ENCODE results near the gene TBCE.

TBCE gene

DNA sequence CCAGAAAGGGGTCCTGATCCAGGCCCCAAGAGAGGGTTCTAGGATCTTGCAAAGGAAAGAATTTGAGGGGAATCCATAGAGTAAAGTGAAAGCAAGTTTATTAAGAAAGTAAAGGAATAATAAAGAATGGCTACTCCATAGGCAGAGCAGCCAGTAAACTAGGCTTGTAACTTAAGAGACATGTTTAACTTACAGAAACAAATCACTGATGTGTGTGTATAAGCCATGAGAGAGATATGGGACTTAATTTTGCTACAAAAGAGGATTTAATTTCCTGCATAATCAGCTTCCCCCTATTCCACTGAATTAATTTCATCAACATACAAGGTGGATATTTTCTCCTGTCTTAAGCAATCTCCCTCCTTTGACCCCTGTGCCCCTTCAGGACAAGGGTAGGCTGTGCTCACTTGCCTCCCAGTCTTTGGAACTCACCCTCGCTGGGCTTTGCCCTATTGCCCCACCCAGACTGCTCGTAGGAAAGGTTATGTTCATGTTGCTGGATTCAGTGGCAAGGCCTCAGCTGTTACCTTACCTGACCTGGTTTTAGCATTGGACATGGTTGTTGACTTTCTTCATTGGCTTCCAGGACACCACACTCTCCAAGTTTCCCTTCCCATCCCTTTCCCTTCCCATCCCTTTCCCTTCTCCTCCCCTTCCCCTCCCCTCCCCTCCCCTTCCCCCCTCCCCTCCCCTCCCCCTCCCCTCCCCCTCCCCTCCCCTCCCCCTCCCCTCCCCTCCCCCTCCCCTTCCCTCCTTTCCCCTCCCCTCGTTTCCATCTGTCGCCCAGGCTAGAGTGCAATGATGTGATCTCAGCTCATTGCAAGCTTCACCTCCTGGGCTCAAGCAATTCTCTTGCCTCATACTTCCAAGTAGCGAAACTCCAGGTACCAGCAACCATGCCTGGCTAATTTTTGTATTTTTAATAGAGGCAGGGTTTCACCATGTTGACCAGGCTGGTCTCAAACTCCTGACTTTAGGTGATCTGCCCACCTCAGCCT lies 44.6 kb downstream of the TBCE start:
- DNase-seq = no peak

DNA sequence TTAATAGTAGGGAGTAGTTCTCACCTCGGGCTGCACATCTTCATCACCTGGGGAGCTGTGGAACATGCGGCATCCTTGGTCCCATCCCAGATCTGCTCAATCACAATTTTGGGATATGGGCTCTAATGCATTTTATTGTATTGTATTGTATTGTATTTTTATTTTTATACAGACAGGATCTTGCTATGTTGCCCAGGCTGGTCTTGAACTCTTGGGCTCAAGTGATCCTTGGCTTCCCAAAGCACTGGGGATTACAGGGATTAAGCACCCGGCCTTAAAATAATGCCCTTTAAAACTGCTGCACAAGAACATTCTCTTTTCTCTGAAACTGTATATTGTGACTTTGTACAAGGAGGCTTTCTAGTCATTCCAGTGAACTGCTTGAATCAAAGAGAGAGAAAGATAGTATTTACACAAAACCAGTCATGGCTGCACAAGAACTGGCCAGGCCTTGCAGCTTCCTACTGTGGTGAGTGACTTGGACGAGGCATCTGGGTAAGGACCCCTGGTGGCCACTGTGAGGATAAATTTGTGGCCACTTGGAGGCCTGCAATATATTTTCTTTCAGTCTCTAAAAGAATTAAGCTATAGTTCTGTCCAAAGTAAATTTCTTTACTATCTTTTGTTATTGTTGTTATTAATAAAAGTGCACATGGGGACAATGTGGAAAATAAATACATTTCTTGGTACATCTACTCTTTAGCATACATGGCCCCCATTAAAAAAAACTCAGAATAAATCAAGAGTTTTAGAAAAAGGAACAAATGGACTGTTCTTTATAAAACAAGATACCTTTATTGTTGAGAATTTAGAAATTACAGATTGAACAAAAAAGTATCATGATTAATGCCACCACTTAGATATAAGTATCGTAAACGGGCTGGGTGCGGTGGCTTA lies 48.0 kb downstream of the TBCE start:
- DNase-seq = peak; percentile 42

DNA sequence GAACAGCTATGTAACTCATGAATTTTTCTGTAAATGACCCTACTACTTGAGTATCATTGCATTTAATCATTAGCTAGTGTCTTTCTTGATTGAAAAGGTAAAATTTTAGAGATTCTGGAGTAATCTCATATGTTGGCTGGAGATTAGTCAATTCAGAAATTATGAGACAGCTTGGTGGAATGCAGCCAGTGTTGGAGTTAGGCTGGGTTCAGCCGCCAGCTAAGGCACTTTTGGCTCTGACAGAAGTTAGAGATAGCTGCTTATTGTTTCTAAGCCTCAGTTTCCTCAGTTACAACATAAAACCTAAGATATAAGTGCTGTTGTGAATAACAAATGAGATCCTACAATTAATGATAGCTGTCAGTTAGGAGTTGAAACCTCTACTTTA lies 49.4 kb downstream of the TBCE start:
- DNase-seq = no peak

- DNase-seq = peak; percentile 27
Measured at GRCh38 chr1:235417086-235417697, 50.0 kb downstream of the TBCE start.

DNA sequence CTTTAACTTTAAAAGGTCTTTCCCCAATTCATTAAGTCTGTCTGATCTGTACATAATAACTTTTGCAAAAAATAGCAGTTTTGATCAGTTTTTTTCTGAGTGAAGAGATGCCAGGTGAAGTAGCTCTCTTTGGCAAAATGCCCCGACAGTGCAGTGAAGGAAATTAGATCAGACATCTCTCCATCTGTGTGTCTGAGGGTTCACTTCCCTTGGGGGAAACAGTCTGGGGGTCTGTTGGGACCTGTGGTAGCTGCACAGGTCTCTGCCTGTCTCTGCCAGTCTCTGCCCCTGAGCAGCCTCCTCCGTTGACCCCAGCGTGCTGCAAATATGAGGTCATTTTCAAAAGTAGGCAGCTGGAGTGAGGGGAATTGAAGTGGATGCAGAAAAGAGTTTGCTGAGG lies 54.5 kb downstream of the TBCE start:
- no peak for DNase-seq

DNA sequence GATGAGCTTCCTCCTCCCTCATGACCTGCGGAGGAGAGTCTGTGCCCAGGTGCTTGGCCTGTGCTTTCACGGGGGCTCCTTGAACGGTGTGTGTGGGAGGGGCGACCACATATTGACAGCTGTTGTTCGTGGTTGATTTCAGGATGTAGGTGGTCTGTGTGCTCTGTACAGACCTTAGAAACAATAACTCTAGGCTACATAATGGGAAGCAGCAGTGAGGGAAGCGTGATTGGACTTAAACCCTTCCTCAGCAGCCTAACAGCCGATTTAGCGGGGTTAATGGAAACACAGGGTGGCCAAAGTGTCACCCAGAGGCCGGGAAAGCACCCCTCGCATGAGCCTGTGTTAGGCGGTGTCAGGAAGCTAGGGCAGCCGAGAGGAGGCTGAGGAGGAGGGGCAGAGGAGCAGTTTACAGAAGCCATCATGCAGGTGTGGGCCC lies 56.0 kb downstream of the TBCE start:
- no peak for DNase-seq

DNA sequence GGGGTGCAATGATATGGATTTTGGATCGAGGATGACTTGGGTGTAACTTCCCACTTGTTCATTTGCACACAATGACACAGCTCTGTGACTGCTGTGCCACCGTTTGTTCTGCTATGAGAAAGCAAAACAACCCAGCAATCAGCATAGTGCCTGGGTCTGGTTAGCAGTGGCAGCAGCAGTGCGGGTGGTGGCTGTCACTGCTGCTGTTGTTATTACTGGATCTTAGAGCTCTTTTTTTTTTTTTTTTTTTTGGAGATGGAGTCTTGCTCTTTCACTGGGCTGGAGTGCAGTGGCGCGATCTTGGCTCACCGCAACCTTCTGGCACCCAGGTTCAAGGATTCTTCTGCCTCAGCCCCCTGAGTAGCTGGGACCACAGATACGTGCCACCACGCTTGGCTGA lies 56.9 kb downstream of the TBCE start:
- no peak for DNase-seq

DNA sequence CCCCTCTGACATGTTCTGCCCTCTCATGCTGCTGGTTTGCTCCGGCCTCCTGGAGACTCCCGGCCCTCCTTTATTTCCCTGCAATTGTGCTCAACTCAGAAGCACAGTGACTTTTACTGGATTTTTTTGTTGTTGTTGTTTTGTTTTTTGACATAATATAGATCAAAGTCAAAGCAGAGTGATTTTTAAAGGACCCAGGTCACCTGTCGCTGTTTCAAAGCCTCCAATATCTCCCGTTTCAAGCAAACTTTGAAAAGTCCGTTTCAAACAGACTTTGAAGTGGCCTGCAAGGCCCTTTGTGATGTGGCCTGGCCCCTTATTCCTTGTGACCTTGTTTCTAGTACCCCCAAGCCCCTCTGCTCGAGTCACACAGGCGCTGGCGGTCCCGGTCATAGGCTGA lies 58.1 kb downstream of the TBCE start:
- DNase-seq = no peak

DNA sequence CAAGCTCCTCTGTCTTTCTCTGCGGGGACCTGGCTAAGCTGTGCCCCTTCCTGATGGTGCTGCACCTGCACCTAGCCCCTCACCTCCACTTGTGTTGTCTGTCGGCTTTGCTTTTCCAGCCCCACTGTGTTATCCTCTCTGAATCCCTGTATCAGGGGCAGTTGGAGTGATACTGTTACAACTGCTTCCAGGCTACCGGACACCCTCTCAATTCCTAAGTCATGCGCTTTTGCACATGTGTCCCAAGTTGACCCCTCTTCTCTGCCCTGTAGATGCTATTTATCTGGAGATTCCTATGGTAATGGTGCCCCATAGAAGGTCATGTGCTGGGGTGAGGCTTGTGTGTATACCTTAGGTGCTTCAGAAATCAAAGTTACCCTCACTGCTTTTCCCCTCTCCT lies 58.9 kb downstream of the TBCE start:
- no peak for DNase-seq

DNA sequence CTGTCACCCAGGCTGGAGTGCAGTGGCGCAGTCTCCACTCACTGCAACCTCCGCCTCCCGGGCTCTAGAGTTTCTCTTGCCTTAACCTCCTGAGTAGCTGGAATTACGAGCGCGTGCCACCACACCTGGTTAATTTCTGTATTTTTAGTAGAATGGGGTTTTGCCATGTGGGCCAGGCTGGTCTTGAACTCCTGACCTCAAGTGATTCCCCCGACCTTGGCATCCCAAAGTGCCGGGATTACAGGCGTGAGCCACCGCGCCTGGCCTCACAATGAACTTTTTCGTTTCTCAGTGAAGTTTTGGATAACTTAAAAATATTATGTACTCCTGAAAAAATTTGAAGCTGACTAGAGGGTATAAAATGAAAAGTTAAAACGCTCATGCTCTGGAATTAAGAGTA lies 59.5 kb downstream of the TBCE start:
- DNase-seq = no peak

- DNase-seq = no peak
Measured at GRCh38 chr1:235427447-235427846, 60.2 kb downstream of the TBCE start.

DNA sequence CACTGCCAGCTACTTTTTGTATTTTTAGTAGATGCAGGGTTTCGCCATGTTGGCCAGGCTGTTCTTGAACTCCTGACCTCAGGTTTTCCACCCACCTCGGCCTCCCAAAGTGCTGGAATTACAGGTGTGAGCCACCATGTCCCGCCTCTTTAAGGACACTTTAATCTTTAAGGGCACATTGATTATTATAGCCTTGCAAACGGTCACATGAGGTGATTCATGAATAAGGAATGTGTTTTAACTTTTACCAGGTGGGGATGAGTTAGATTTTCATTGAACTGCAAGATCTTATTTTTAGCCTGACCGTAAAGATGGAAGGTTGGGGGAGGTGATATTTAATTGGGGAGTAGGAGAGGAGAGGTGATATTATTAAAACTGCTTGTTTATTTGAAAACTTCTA lies 61.9 kb downstream of the TBCE start:
- DNase-seq = no peak

DNA sequence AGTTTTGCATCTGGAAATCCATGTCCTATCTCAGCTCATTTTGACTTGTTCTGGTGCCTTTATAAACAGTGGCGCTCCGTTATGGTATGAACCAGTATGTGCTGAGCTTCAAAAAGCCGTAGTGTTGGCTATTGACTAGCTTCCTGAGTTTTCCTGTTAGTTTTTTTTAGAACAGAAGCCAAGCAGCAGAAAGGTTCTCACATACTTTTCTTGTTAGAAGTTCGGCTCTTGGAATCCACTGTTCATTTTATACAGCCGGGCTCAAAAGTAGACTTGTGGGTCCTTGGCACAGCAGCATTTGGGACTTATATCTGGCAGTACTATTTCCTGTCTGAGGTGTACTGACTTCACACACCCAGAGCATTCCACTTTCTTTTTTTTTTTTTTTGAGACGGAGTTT lies 63.8 kb downstream of the TBCE start:
- DNase-seq = no peak

- DNase-seq = no peak
Measured at GRCh38 chr1:235434001-235434400, 66.8 kb downstream of the TBCE start.

- DNase-seq = no peak
Measured at GRCh38 chr1:235441159-235441685, 74.0 kb downstream of the TBCE start.

DNA sequence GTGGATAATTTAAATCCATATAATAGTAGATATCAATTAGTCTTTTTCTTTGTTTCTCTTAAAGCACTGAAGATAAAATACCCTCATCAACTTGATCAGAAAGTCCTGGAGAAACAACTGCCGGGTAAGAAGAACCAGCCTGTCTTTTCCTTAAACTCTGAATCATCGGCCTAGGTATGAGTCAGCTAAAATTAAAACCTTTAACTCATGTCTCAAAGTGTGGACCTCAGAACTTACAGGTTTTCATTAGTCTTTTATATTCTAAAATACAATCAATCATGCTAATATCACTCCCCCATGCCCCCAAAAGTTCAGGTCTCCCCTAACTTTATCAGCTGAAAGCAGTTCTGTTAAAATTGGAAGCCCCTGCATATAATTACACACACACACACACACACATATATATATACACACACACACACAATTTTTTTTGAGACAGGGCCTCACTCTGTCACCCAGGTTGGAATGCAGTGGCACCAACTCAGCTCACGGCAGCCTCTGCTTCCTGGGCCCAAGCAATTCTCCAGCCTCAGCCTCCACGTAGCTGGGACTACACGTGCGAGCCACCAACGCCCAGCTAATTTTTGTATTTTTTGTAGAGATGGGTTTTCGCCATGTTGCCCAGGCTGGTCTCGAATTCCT lies 75.7 kb downstream of the TBCE start:
- DNase-seq = no peak

GRCh38 chr1:235448616-235449015 lies 81.4 kb downstream of the TBCE start:
- DNase-seq = no peak

- DNase-seq = no peak
Measured at GRCh38 chr1:235450433-235450832, 83.2 kb downstream of the TBCE start.

GRCh38 chr1:235450886-235451483 lies 83.8 kb downstream of the TBCE start:
- DNase-seq = no peak

- DNase-seq = no peak
Measured at GRCh38 chr1:235454021-235454420, 86.8 kb downstream of the TBCE start.

DNA sequence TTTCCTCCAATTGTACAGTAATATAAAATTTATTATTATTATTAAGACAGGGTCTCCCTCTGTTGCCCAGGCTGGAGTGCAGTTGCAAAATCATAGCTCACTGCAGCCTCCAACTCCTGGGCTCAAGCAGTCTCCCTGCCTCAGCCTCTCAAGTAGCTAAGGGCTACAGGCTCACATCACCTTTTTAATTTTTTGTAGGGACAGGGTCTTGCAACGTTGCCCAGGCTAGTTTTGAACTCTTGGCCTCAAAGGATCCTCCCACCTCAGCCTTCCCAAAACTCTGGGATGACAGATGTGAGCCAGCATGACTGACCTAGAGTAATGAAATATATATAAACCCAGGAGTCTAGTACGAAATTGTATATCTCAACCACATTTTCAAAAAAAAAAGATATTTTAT lies 87.9 kb downstream of the TBCE start:
- no peak for DNase-seq

- DNase-seq = no peak
Measured at GRCh38 chr1:235455823-235456222, 88.6 kb downstream of the TBCE start.
